ENCODE measurements around the gene PTPRCAP. TPM values are rescaled to one million over a fixed set of nuclear protein-coding genes. Genes with fewer than 3 reads are reported as not detected.
A peak's percentile ranks its signal among the peaks of the same experiment; 100 is the strongest.

PTPRCAP gene
- total and polyA plus RNA-seq, 9 of the 15 experiments (the other 6 are each of a cell fraction or from before 2014, with no cell fraction given): 0.22 to 2.0 (median 1.1) TPM; not detected in 4

GRCh38 chr11:67436459-67437081 is 912 bp downstream of the PTPRCAP start (continued):
- TF ChIP-seq ZNF239 (CRISPR knock-in tag; IDR thresholded peaks at IDR 0.05): no peak
- no peak for TF ChIP-seq CEBPB (tag; IDR thresholded peaks at IDR 0.05)
- no peak for TF ChIP-seq ZC3H11A (IDR thresholded peaks at IDR 0.05; ENCODE audit: low read depth, low read length)
- peak; percentile 72 for TF ChIP-seq KAT7 (CRISPR knock-in tag; IDR thresholded peaks at IDR 0.05; ENCODE audit: borderline replicate concordance)
- TF ChIP-seq ZNF780A (CRISPR knock-in tag; IDR thresholded peaks at IDR 0.05): no peak
- TF ChIP-seq POLR2A (conservative IDR thresholded peaks at IDR 0.05): peak; percentile 48
- TF ChIP-seq RNF2 (IDR thresholded peaks at IDR 0.05): peak; percentile 71; the same call in 1 of the 2 replicates
- no peak for TF ChIP-seq RHOXF2B (CRISPR knock-in tag; conservative IDR thresholded peaks at IDR 0.05)
- no peak for TF ChIP-seq PHF21A (IDR thresholded peaks at IDR 0.05; ENCODE audit: borderline replicate concordance, low read depth)
- no peak for TF ChIP-seq MCM2 (IDR thresholded peaks at IDR 0.05; ENCODE audit: low read depth)
- no peak for TF ChIP-seq FOXA1 (IDR thresholded peaks at IDR 0.05; ENCODE audit: borderline replicate concordance)
- TF ChIP-seq ETS2 (tag; IDR thresholded peaks at IDR 0.05; ENCODE audit: borderline replicate concordance, poor library complexity, severe bottlenecking): no peak
- TF ChIP-seq, protein P1, sequence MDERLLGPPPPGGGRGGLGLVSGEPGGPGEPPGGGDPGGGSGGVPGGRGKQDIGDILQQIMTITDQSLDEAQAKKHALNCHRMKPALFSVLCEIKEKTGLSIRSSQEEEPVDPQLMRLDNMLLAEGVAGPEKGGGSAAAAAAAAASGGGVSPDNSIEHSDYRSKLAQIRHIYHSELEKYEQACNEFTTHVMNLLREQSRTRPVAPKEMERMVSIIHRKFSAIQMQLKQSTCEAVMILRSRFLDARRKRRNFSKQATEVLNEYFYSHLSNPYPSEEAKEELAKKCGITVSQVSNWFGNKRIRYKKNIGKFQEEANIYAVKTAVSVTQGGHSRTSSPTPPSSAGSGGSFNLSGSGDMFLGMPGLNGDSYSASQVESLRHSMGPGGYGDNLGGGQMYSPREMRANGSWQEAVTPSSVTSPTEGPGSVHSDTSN (CRISPR knock-in tag; IDR thresholded peaks at IDR 0.05; ENCODE audit: low read depth): no peak
- TF ChIP-seq, protein P1 (tag; conservative IDR thresholded peaks at IDR 0.05; ENCODE audit: low read depth): 0 out of 2 replicates have a peak, but pooled peaks have one; percentile 11
- no peak for TF ChIP-seq POLR2G (IDR thresholded peaks at IDR 0.05; ENCODE audit: low read depth, low read length)
- no peak for TF ChIP-seq ILF3 (IDR thresholded peaks at IDR 0.05; ENCODE audit: borderline replicate concordance)
- TF ChIP-seq ETV5 (CRISPR knock-in tag; IDR thresholded peaks at IDR 0.05; ENCODE audit: low read depth): no peak
- no peak; the same call in 1 of the 2 replicates for TF ChIP-seq STAT5A (IDR thresholded peaks at IDR 0.05; ENCODE audit: borderline replicate concordance, low read length)
- TF ChIP-seq RBFOX2 (IDR thresholded peaks at IDR 0.05; ENCODE audit: low read depth, low read length): no peak
- TF ChIP-seq STAG1 (CRISPR knock-in tag; IDR thresholded peaks at IDR 0.05; ENCODE audit: borderline replicate concordance): no peak
- TF ChIP-seq, protein P2, sequence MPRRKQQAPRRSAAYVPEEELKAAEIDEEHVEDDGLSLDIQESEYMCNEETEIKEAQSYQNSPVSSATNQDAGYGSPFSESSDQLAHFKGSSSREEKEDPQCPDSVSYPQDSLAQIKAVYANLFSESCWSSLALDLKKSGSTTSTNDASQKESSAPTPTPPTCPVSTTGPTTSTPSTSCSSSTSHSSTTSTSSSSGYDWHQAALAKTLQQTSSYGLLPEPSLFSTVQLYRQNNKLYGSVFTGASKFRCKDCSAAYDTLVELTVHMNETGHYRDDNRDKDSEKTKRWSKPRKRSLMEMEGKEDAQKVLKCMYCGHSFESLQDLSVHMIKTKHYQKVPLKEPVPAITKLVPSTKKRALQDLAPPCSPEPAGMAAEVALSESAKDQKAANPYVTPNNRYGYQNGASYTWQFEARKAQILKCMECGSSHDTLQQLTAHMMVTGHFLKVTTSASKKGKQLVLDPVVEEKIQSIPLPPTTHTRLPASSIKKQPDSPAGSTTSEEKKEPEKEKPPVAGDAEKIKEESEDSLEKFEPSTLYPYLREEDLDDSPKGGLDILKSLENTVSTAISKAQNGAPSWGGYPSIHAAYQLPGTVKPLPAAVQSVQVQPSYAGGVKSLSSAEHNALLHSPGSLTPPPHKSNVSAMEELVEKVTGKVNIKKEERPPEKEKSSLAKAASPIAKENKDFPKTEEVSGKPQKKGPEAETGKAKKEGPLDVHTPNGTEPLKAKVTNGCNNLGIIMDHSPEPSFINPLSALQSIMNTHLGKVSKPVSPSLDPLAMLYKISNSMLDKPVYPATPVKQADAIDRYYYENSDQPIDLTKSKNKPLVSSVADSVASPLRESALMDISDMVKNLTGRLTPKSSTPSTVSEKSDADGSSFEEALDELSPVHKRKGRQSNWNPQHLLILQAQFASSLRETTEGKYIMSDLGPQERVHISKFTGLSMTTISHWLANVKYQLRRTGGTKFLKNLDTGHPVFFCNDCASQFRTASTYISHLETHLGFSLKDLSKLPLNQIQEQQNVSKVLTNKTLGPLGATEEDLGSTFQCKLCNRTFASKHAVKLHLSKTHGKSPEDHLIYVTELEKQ (CRISPR knock-in tag; IDR thresholded peaks at IDR 0.05): no peak
- TF ChIP-seq, protein P3, sequence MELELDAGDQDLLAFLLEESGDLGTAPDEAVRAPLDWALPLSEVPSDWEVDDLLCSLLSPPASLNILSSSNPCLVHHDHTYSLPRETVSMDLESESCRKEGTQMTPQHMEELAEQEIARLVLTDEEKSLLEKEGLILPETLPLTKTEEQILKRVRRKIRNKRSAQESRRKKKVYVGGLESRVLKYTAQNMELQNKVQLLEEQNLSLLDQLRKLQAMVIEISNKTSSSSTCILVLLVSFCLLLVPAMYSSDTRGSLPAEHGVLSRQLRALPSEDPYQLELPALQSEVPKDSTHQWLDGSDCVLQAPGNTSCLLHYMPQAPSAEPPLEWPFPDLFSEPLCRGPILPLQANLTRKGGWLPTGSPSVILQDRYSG (tag; conservative IDR thresholded peaks at IDR 0.05; ENCODE audit: low read depth): no peak
